Keratinocyte (primary cell): ENCODE results near the gene SLX4IP.

ENCODE experiments used
- EZH2 ChIP-seq: IDR thresholded peaks from one replicate; pipeline ENCODE4 v1.6.1; 2012; ENCODE audit warnings: inconsistent platforms, mild to moderate bottlenecking, low read length, moderate library complexity
- TF ChIP-seq, protein P1 (sequence below), 3 experiments: IDR thresholded peaks in 1 of 3; conservative IDR thresholded peaks in 1 of 3; optimal IDR thresholded peaks in 1 of 3; 2 replicates in 2 of 3; 3 replicates in 1 of 3; pipeline versions ENCODE3 to v1.5.1; 2011; ENCODE audit warnings: low read length in 3 of 3, mild to moderate bottlenecking in 3 of 3, moderate library complexity in 2 of 3, control low read depth in 1 of 3, inconsistent platforms in 1 of 3; ENCODE audit not compliant: insufficient read depth in 2 of 3; ENCODE audit errors: extremely low read depth in 1 of 3

DNA sequence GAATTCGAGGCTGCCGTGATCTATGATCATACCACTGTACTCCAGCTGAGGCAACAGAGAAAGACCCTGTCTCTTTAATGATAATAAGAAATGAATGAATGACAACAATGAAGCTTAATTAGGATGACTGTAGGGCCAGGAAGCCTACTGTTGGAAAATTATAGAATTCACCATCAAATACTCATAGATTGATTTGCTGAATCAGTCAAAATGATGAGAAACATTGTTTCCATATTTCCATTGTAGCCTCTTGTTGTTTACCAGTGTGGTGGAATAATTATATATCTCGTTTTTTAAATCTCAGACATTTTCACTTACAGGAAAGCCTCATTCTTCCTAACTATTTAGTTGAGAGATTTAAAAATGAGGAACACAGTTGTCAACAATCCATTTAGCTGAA is 142.5 kb downstream of the SLX4IP start:
- no peak for TF ChIP-seq EZH2
- TF ChIP-seq, protein P1, sequence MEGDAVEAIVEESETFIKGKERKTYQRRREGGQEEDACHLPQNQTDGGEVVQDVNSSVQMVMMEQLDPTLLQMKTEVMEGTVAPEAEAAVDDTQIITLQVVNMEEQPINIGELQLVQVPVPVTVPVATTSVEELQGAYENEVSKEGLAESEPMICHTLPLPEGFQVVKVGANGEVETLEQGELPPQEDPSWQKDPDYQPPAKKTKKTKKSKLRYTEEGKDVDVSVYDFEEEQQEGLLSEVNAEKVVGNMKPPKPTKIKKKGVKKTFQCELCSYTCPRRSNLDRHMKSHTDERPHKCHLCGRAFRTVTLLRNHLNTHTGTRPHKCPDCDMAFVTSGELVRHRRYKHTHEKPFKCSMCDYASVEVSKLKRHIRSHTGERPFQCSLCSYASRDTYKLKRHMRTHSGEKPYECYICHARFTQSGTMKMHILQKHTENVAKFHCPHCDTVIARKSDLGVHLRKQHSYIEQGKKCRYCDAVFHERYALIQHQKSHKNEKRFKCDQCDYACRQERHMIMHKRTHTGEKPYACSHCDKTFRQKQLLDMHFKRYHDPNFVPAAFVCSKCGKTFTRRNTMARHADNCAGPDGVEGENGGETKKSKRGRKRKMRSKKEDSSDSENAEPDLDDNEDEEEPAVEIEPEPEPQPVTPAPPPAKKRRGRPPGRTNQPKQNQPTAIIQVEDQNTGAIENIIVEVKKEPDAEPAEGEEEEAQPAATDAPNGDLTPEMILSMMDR (optimal IDR thresholded peaks at IDR 0.05 in 1 of 3, IDR thresholded peaks at IDR 0.05 in 1 of 3, conservative IDR thresholded peaks at IDR 0.05 in 1 of 3; ENCODE audit: extremely low read depth in 1 of 3, insufficient read depth in 2 of 3, low read length in 3 of 3), result no peak
